Glutamatergic neuron (in vitro differentiated cells): Measurements from ENCODE around the gene FAM98A. TPM values are rescaled to one million over a fixed set of nuclear protein-coding genes. Genes with fewer than 3 reads are reported as not detected.
A peak's percentile ranks its signal among the peaks of the same experiment; 100 is the strongest.

Source experiments
- DNase-seq: peaks from one replicate; pipeline ENCODE4 v3.0.0; 2022
- H3K27ac Mint-ChIP-seq: one replicate; pipeline ENCODE4 v1.8.0; 2020; ENCODE audit warnings: mild to moderate bottlenecking, mixed read lengths, inconsistent platforms; ENCODE audit not compliant: unreplicated experiment
- H3K27me3 Mint-ChIP-seq: one replicate; pipeline ENCODE4 v1.8.0; 2020; ENCODE audit warnings: mild to moderate bottlenecking, moderate library complexity, mixed read lengths, inconsistent platforms; ENCODE audit not compliant: unreplicated experiment
- H3K36me3 Mint-ChIP-seq: one replicate; pipeline ENCODE4 v1.8.0; 2020; ENCODE audit warnings: mild to moderate bottlenecking, mixed read lengths, inconsistent platforms; ENCODE audit not compliant: unreplicated experiment
- H3K4me1 Mint-ChIP-seq: one replicate; pipeline ENCODE4 v1.8.0; 2020; ENCODE audit warnings: mild to moderate bottlenecking, low read depth, mixed read lengths, inconsistent platforms; ENCODE audit not compliant: unreplicated experiment
- H3K4me3 Mint-ChIP-seq: one replicate; pipeline ENCODE4 v1.8.0; 2020; ENCODE audit warnings: mild to moderate bottlenecking, mixed read lengths, inconsistent platforms; ENCODE audit not compliant: unreplicated experiment
- H3K9me3 Mint-ChIP-seq: one replicate; pipeline ENCODE4 v1.8.0; 2020; ENCODE audit warnings: mild to moderate bottlenecking, moderate library complexity, mixed read lengths, inconsistent platforms; ENCODE audit not compliant: unreplicated experiment
- CTCF ChIP-seq: fragments of 200-600 bp; sonication (generic); IDR thresholded peaks from one replicate; pipeline ENCODE4 v1.5.0; 2021; ENCODE audit not compliant: partially characterized antibody, unreplicated experiment
- total RNA-seq: library from RNA; stranded (reverse); fragmentation: NEBNext Ultra II Directional; extraction: Animal tissue kit (Norgen Biotek cat#: 25700); gene quantifications from one replicate; pipeline ENCODE4 v1.2.1, GENCODE V29; 2021; ENCODE audit not compliant: unreplicated experiment

The FAM98A gene
- total RNA-seq, 1 donor from 2014 or later: 38.9 TPM

DNA sequence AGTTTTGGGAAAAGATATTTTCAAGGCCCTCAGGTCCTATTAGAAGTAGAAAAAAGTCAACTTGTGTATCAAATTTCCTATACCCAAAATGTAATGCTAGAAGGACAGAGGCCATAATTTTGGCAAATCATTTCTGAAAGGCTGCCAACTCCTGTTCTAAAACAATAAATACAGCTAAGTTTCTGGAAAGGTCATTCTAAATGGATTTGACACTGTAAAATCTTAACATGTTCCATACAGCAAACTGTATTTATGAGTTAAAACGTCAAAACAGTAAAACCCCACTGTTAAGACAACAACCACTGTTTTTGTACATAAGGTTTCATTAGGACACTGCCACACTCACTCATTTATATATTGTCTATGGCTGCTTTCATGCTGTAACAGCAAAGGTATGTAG lies 9.7 kb downstream of the FAM98A start:
- H3K4me1 Mint-ChIP-seq: no peaks in the 10 kb centered on the region
- peaks cover 5% of the 10 kb centered on the region for H3K27me3 Mint-ChIP-seq
- H3K4me3 Mint-ChIP-seq: no peak overlapping the region
- H3K27ac Mint-ChIP-seq: no peak overlapping the region
- TF ChIP-seq CTCF: no peak
- no peaks in the 10 kb centered on the region for H3K9me3 Mint-ChIP-seq
- H3K36me3 Mint-ChIP-seq: no peaks in the 10 kb centered on the region
- DNase-seq: no peak

DNA sequence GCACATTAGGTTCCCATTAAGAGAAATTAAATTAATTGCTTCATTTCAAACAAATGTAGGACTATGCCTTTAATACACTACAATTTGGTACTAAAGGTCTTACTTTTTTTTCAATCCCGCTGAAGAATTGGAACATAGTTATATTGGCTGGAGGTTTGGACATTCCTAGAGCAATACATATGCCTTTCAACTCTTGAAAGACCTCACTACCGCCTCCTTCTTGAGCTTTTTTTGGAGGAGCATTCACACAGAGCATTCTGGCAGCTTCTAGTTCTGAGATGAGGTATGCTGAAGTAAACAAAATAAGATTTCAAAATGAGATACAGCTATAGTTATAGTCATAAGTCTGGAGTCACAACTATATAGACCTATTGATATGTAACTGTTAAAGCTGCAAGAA lies 10.9 kb downstream of the FAM98A start:
- Mint-ChIP-seq H3K36me3 (no peaks in the 10 kb centered on the region), H3K27me3 (peaks cover 5% of the 10 kb centered on the region)

DNA sequence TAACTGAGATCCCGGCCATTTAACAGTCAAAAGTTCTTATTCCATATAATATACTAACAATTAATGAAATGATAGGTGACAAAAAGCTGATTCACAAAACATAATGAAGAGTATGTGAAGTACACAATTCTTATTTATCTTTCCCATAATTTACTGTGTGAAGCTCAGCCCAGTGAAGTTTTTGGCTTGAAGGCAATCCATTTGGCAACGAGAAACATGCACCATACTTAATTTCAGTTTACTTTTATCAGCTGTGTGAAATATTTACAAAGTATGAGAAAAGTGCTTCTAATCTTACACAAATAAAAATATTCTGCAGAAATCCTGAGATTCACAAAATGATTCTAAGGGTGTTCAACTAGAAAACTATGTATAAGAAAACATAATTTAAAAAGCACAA lies 12.3 kb downstream of the FAM98A start:
- no peaks in the 10 kb centered on the region for H3K4me1 Mint-ChIP-seq
- no peaks in the 10 kb centered on the region for H3K36me3 Mint-ChIP-seq
- H3K27me3 Mint-ChIP-seq: peaks cover 5% of the 10 kb centered on the region
- H3K4me3 Mint-ChIP-seq: no peak overlapping the region
- H3K27ac Mint-ChIP-seq: no peak overlapping the region
- no peaks in the 10 kb centered on the region for H3K9me3 Mint-ChIP-seq
- no peak for DNase-seq
- no peak for TF ChIP-seq CTCF

More for the DNA sequence above, 10.9 kb downstream of the FAM98A start:
- no peak for DNase-seq
- H3K4me1 Mint-ChIP-seq: no peaks in the 10 kb centered on the region
- no peak for TF ChIP-seq CTCF
- no peaks in the 10 kb centered on the region for H3K9me3 Mint-ChIP-seq
- no peak overlapping the region for H3K4me3 Mint-ChIP-seq
- H3K27ac Mint-ChIP-seq: no peak overlapping the region

- TF ChIP-seq CTCF: peak; percentile 69
- peaks cover 5% of the 10 kb centered on the region for H3K27me3 Mint-ChIP-seq
- H3K9me3 Mint-ChIP-seq: no peaks in the 10 kb centered on the region
- no peak for DNase-seq
- peaks cover 3% of the 10 kb centered on the region for H3K4me1 Mint-ChIP-seq
- no peak overlapping the region for H3K27ac Mint-ChIP-seq
- no peaks in the 10 kb centered on the region for H3K36me3 Mint-ChIP-seq
- H3K4me3 Mint-ChIP-seq: no peak overlapping the region
These were observed 15.7 kb downstream of the FAM98A start for GRCh38 chr2:33583194-33583938.

GRCh38 chr2:33581872-33582271 lies 17.2 kb downstream of the FAM98A start:
- H3K4me3 Mint-ChIP-seq: no peak overlapping the region
- peaks cover 3% of the 10 kb centered on the region for H3K4me1 Mint-ChIP-seq
- DNase-seq: no peak
- no peaks in the 10 kb centered on the region for H3K36me3 Mint-ChIP-seq
- TF ChIP-seq CTCF: no peak
- peaks cover 5% of the 10 kb centered on the region for H3K27me3 Mint-ChIP-seq
- H3K27ac Mint-ChIP-seq: no peak overlapping the region
- H3K9me3 Mint-ChIP-seq: no peaks in the 10 kb centered on the region
